GM12878 (cell line): Measurements from ENCODE around the gene SKIL. TPM values are rescaled to one million over a fixed set of nuclear protein-coding genes. Genes with fewer than 3 reads are reported as not detected.

Source experiments
- CHD1 ChIP-seq: IDR thresholded peaks from 2 replicates; pipeline ENCODE4 v1.6.1; 2012; ENCODE audit warnings: low read depth, low read length, improper control_type of control experiment
- FOS ChIP-seq: IDR thresholded peaks from 3 replicates; pipeline ENCODE4 v1.6.1; 2011; ENCODE audit warnings: borderline replicate concordance; ENCODE audit not compliant: insufficient read length; ENCODE audit errors: extremely low read depth
- HDAC2 ChIP-seq: fragments of 200-600 bp; sonication (generic); IDR thresholded peaks from 2 replicates; pipeline ENCODE4 v1.6.1; 2017
- IKZF2 ChIP-seq, 2 experiments: fragments of 450-650 bp; IDR thresholded peaks; 2 replicates each; pipeline ENCODE4 v1.6.1; 2017; ENCODE audit warnings: mild to moderate bottlenecking in 2 of 2, moderate library complexity in 2 of 2
- MYC ChIP-seq: IDR thresholded peaks from 2 replicates; pipeline ENCODE4 v1.6.1; 2011; ENCODE audit warnings: mild to moderate bottlenecking, low read length, moderate library complexity, inconsistent platforms; ENCODE audit not compliant: insufficient read depth, insufficient replicate concordance, insufficient read length, severe bottlenecking
- NBN ChIP-seq: fragments of 450-650 bp; IDR thresholded peaks from 2 replicates; pipeline ENCODE4 v1.6.1; 2016
- NR2C2 ChIP-seq: IDR thresholded peaks from 2 replicates; pipeline ENCODE4 v1.6.1; 2011; ENCODE audit warnings: borderline replicate concordance, low read depth; ENCODE audit not compliant: control insufficient read depth, insufficient read length
- POLR2AphosphoS2 ChIP-seq: IDR thresholded peaks from 2 replicates; pipeline ENCODE4 v1.6.1; 2011; ENCODE audit warnings: low read depth, mild to moderate bottlenecking, low read length, improper control_type of control experiment, moderate library complexity
- RUNX3 ChIP-seq: IDR thresholded peaks from 2 replicates; pipeline ENCODE4 v1.6.1; 2012; ENCODE audit warnings: low read length, inconsistent platforms
- SMAD1 ChIP-seq: fragments of 450-650 bp; IDR thresholded peaks from 2 replicates; pipeline ENCODE4 v1.6.1; 2018; ENCODE audit warnings: mild to moderate bottlenecking, low read depth; ENCODE audit not compliant: partially characterized antibody
- SUPT20H ChIP-seq: IDR thresholded peaks from 2 replicates; pipeline ENCODE4 v1.6.1; 2011; ENCODE audit warnings: low read depth, mild to moderate bottlenecking, low read length, moderate library complexity, borderline replicate concordance; ENCODE audit not compliant: control insufficient read depth
- ZSCAN29 ChIP-seq: fragments of 450-650 bp; IDR thresholded peaks from 2 replicates; pipeline ENCODE4 v1.6.1; 2017; ENCODE audit warnings: mild to moderate bottlenecking, moderate library complexity
- polyA plus RNA-seq, 11 experiments: library from polyadenylated mRNA; depleted of rRNA in 4 of 11; unstranded in 6 of 11; stranded (reverse) in 5 of 11; fragments of >200 nt; fragmentation: Nextera tagmentation in 4 of 11; fragmentation: Illumina TruSeq in 1 of 11; extraction: Ambion mirVana in 4 of 11; extraction: Trizol in 1 of 11; gene quantifications; 1 replicate in 1 of 11; 2 replicates in 10 of 11; pipeline versions ENCODE4 v1.2.1 to v1.2.3, GENCODE V29; 2011 to 2016; ENCODE audit warnings: inconsistent platforms in 2 of 11, missing spikeins in 2 of 11, low read depth in 1 of 11
- total RNA-seq, 4 experiments: library from RNA; depleted of rRNA in 3 of 4; stranded (reverse); fragments of >200 nt in 3 of 4; fragmentation: Illumina TruSeq in 1 of 4; extraction: Trizol in 1 of 4; gene quantifications; 2 replicates each; pipeline versions ENCODE4 v1.2.1 to v1.2.3, GENCODE V29; 2013 to 2021
- TF ChIP-seq, protein P1 (sequence below): fragments of 150-350 bp; IDR thresholded peaks from 2 replicates; pipeline ENCODE4 v1.6.1; 2016; ENCODE audit warnings: low read depth, low read length
- TF ChIP-seq, protein P2 (sequence below): fragments of 450-650 bp; IDR thresholded peaks from 2 replicates; pipeline ENCODE4 v1.6.1; 2017; ENCODE audit warnings: low read depth, mild to moderate bottlenecking, moderate library complexity
- TF ChIP-seq, protein P3 (sequence below): fragments of 450-650 bp; IDR thresholded peaks from 2 replicates; pipeline ENCODE4 v1.6.1; 2018; ENCODE audit warnings: mild to moderate bottlenecking, low read depth, moderate library complexity; ENCODE audit not compliant: partially characterized antibody
- TF ChIP-seq, protein P4 (sequence below): IDR thresholded peaks from 2 replicates; pipeline ENCODE4 v1.6.1; 2011; ENCODE audit warnings: borderline replicate concordance, low read depth, mild to moderate bottlenecking, moderate library complexity, low read length; ENCODE audit not compliant: insufficient read depth, poor library complexity, severe bottlenecking

Gene SKIL
- total and polyA plus RNA-seq, 10 of the 15 experiments (the other 5 are each of a cell fraction or from before 2014, with no cell fraction given): 2.7 to 14.8 (median 6.7) TPM

DNA sequence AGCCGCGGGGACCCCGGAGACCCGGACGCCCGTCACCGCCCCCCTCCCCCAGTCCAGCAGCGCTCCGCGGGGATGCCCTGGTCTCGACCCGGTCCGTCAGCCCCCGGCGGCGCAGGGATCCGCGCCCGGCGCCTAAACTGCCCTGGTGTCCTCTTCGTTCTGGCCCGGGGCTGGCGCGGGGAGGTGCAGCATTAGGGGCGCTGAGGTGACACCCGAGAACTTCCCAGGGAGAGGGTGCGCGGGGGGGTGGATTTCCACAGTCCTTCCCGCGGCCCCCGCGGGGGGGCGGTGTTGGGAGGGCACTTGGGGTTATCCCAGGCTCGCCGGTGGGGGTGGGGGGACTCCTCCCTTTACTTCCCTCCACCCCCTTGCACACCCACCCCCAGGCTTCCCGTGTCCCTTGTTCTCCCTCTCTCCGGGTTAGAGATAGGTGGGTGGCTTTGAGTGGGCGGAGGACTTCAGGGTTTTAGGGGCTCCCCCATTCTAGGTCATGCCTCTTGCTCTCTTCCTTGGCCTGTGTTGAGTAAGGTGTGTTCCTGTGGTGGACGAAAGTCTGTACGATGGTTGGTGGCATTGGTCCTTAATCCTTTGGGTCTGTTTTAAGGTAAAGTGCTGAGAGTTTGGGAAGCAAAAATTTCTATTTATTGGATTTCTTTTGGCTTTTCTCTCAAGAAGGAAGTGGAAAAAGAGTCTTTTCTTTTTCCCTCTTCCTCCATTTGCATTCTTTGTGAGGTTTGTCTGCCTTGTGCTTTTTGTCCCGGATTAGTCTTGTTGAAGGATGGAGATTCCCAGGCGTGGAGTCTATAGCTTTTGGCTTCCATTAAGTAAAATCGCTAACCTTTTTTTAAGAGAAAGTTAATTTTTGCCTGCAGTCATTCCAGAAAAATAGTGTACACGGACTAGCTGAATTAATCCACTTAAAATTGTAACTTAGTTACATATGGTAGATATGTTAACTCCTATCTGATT is 811 bp downstream of the SKIL start (continued):
- TF ChIP-seq, protein P1, sequence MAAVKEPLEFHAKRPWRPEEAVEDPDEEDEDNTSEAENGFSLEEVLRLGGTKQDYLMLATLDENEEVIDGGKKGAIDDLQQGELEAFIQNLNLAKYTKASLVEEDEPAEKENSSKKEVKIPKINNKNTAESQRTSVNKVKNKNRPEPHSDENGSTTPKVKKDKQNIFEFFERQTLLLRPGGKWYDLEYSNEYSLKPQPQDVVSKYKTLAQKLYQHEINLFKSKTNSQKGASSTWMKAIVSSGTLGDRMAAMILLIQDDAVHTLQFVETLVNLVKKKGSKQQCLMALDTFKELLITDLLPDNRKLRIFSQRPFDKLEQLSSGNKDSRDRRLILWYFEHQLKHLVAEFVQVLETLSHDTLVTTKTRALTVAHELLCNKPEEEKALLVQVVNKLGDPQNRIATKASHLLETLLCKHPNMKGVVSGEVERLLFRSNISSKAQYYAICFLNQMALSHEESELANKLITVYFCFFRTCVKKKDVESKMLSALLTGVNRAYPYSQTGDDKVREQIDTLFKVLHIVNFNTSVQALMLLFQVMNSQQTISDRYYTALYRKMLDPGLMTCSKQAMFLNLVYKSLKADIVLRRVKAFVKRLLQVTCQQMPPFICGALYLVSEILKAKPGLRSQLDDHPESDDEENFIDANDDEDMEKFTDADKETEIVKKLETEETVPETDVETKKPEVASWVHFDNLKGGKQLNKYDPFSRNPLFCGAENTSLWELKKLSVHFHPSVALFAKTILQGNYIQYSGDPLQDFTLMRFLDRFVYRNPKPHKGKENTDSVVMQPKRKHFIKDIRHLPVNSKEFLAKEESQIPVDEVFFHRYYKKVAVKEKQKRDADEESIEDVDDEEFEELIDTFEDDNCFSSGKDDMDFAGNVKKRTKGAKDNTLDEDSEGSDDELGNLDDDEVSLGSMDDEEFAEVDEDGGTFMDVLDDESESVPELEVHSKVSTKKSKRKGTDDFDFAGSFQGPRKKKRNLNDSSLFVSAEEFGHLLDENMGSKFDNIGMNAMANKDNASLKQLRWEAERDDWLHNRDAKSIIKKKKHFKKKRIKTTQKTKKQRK: no peak
- TF ChIP-seq CHD1 (no peak), POLR2AphosphoS2 (no peak), IKZF2 (IDR thresholded peaks at IDR 0.05) (peak; percentile 87), FOS (no peak), SUPT20H (no peak), HDAC2 (no peak), MYC (no peak), NR2C2 (no peak), SMAD1 (no peak), NBN (peak; percentile 76), RUNX3 (peak; percentile 66), ZSCAN29 (no peak)
- TF ChIP-seq, protein P2, sequence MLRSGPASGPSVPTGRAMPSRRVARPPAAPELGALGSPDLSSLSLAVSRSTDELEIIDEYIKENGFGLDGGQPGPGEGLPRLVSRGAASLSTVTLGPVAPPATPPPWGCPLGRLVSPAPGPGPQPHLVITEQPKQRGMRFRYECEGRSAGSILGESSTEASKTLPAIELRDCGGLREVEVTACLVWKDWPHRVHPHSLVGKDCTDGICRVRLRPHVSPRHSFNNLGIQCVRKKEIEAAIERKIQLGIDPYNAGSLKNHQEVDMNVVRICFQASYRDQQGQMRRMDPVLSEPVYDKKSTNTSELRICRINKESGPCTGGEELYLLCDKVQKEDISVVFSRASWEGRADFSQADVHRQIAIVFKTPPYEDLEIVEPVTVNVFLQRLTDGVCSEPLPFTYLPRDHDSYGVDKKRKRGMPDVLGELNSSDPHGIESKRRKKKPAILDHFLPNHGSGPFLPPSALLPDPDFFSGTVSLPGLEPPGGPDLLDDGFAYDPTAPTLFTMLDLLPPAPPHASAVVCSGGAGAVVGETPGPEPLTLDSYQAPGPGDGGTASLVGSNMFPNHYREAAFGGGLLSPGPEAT: peak; percentile 52; the same call in 1 of the 2 replicates
- TF ChIP-seq, protein P3, sequence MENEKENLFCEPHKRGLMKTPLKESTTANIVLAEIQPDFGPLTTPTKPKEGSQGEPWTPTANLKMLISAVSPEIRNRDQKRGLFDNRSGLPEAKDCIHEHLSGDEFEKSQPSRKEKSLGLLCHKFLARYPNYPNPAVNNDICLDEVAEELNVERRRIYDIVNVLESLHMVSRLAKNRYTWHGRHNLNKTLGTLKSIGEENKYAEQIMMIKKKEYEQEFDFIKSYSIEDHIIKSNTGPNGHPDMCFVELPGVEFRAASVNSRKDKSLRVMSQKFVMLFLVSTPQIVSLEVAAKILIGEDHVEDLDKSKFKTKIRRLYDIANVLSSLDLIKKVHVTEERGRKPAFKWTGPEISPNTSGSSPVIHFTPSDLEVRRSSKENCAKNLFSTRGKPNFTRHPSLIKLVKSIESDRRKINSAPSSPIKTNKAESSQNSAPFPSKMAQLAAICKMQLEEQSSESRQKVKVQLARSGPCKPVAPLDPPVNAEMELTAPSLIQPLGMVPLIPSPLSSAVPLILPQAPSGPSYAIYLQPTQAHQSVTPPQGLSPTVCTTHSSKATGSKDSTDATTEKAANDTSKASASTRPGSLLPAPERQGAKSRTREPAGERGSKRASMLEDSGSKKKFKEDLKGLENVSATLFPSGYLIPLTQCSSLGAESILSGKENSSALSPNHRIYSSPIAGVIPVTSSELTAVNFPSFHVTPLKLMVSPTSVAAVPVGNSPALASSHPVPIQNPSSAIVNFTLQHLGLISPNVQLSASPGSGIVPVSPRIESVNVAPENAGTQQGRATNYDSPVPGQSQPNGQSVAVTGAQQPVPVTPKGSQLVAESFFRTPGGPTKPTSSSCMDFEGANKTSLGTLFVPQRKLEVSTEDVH: no peak
- TF ChIP-seq, protein P4, sequence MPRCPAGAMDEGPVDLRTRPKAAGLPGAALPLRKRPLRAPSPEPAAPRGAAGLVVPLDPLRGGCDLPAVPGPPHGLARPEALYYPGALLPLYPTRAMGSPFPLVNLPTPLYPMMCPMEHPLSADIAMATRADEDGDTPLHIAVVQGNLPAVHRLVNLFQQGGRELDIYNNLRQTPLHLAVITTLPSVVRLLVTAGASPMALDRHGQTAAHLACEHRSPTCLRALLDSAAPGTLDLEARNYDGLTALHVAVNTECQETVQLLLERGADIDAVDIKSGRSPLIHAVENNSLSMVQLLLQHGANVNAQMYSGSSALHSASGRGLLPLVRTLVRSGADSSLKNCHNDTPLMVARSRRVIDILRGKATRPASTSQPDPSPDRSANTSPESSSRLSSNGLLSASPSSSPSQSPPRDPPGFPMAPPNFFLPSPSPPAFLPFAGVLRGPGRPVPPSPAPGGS: peak; percentile 78
